IMR-90 (cell line): ENCODE measurements around the gene RUNDC3A. TPM values are rescaled to one million over a fixed set of nuclear protein-coding genes. Genes with fewer than 3 reads are reported as not detected.

Experiments
- ATAC-seq: fragments of 200-7000 bp; cut with Tn5 transposase; 2 replicates; pipeline ENCODE4 v1.9.1; 2020; ENCODE audit warnings: low read depth, mild to moderate bottlenecking, moderate library complexity
- BruUV-seq: library from RNA; stranded (reverse); fragments of 400-500 nt; replicated peaks from 2 replicates; lab custom pipeline; 2021; lab: Mats Ljungman, UMichigan
- CTCF ChIA-PET: fragments of 300-600 bp; formaldehyde crosslinking; extraction: SDS; loops from one replicate; lab custom pipeline; 2021; ENCODE audit warnings: antibody characterized with exemption; lab: Yijun Ruan, JAX
- POLR2A ChIA-PET: fragments of 300-600 bp; sonication (Branson Sonifier 250); formaldehyde crosslinking; loops from one replicate; lab custom pipeline; 2022; ENCODE audit warnings: antibody characterized with exemption; ENCODE audit not compliant: unreplicated experiment; lab: Charles Lee
- DNase-seq: peaks from one replicate; pipeline ENCODE4 v3.0.0; 2013
- H2AFZ ChIP-seq: replicated peaks from 2 replicates; pipeline ENCODE3; 2013; ENCODE audit warnings: low read length, mild to moderate bottlenecking; ENCODE audit not compliant: poor library complexity
- H2AK5ac ChIP-seq: 2 replicates; pipeline ENCODE4 v1.6.1; 2013; ENCODE audit warnings: low read depth, low read length, inconsistent platforms
- H2AK9ac ChIP-seq: replicated peaks from 2 replicates; pipeline ENCODE3; 2013; ENCODE audit warnings: mild to moderate bottlenecking, low read depth, low read length, moderate library complexity; ENCODE audit not compliant: poor library complexity
- H2BK120ac ChIP-seq: 2 replicates; pipeline ENCODE4 v1.6.1; 2013; ENCODE audit warnings: low read depth, low read length, inconsistent platforms
- H2BK15ac ChIP-seq: 3 replicates; pipeline ENCODE4 v1.6.1; 2013; ENCODE audit warnings: low read depth, low read length, inconsistent platforms
- H2BK20ac ChIP-seq: 2 replicates; pipeline ENCODE4 v1.6.1; 2013; ENCODE audit warnings: low read depth, mild to moderate bottlenecking, inconsistent platforms, low read length, moderate library complexity
- H2BK5ac ChIP-seq: 2 replicates; pipeline ENCODE4 v1.6.1; 2013; ENCODE audit warnings: mild to moderate bottlenecking, low read depth, low read length, inconsistent platforms; ENCODE audit not compliant: poor library complexity, severe bottlenecking
- H3K14ac ChIP-seq: replicated peaks from 2 replicates; pipeline ENCODE4 v1.6.1; 2013; ENCODE audit warnings: low read depth, low read length, inconsistent platforms
- H3K18ac ChIP-seq: 2 replicates; pipeline ENCODE4 v1.6.1; 2013; ENCODE audit warnings: low read depth, low read length, control low read depth
- H3K23ac ChIP-seq: 2 replicates; pipeline ENCODE4 v1.6.1; 2013; ENCODE audit warnings: low read depth, low read length, inconsistent platforms
- H3K27ac ChIP-seq: 2 replicates; pipeline ENCODE4 v1.5.1; 2013; ENCODE audit warnings: mild to moderate bottlenecking, control low read depth, low read length; ENCODE audit not compliant: insufficient read depth
- H3K27me3 ChIP-seq: 2 replicates; pipeline ENCODE4 v1.6.1; 2013; ENCODE audit warnings: low read length; ENCODE audit not compliant: control insufficient read depth, insufficient read depth
- H3K36me3 ChIP-seq: 2 replicates; pipeline ENCODE4 v1.6.1; 2013; ENCODE audit warnings: low read length, mixed read lengths; ENCODE audit not compliant: control insufficient read depth, insufficient read depth
- H3K4ac ChIP-seq: 2 replicates; pipeline ENCODE4 v1.6.1; 2013; ENCODE audit warnings: low read depth, low read length, inconsistent platforms
- H3K4me1 ChIP-seq: 2 replicates; pipeline ENCODE4 v1.6.1; 2013; ENCODE audit warnings: low read length, mixed read lengths; ENCODE audit not compliant: control insufficient read depth, insufficient read depth
- H3K4me2 ChIP-seq: 2 replicates; pipeline ENCODE4 v1.6.1; 2013; ENCODE audit warnings: low read depth, mild to moderate bottlenecking, control low read depth, low read length, moderate library complexity
- H3K4me3 ChIP-seq: 2 replicates; pipeline ENCODE4 v1.5.1; 2013; ENCODE audit warnings: low read depth, mild to moderate bottlenecking, control low read depth, low read length, moderate library complexity; ENCODE audit not compliant: insufficient read depth
- H3K56ac ChIP-seq: 2 replicates; pipeline ENCODE4 v1.6.1; 2013; ENCODE audit warnings: low read length, inconsistent platforms; ENCODE audit not compliant: insufficient read depth; ENCODE audit errors: extremely low read depth
- H3K79me1 ChIP-seq, 2 experiments: 2 replicates each; pipeline ENCODE4 v1.6.1; 2013; ENCODE audit warnings: low read length in 2 of 2, inconsistent platforms in 1 of 2, low read depth in 1 of 2
- H3K9ac ChIP-seq: 2 replicates; pipeline ENCODE4 v1.6.1; 2013; ENCODE audit warnings: low read depth, low read length, control low read depth
- H3K9me1 ChIP-seq: 2 replicates; pipeline ENCODE4 v1.6.1; 2013; ENCODE audit warnings: low read length, inconsistent platforms; ENCODE audit not compliant: insufficient read depth
- H3K9me3 ChIP-seq: 2 replicates; pipeline ENCODE4 v1.6.1; 2013; ENCODE audit warnings: low read length; ENCODE audit not compliant: control insufficient read depth, insufficient read depth
- H4K20me1 ChIP-seq: 2 replicates; pipeline ENCODE4 v1.6.1; 2013; ENCODE audit warnings: low read length, inconsistent platforms; ENCODE audit not compliant: insufficient read depth
- H4K5ac ChIP-seq: 2 replicates; pipeline ENCODE4 v1.6.1; 2013; ENCODE audit warnings: mild to moderate bottlenecking, low read depth, low read length, control low read depth
- H4K8ac ChIP-seq, 2 experiments: 2 replicates each; pipeline ENCODE4 v1.6.1; 2013; ENCODE audit warnings: low read depth in 2 of 2, low read length in 2 of 2, control low read depth in 1 of 2, inconsistent platforms in 1 of 2
- H4K91ac ChIP-seq: 2 replicates; pipeline ENCODE4 v1.6.1; 2013; ENCODE audit warnings: low read depth, low read length, inconsistent platforms; ENCODE audit not compliant: insufficient read depth
- CEBPB ChIP-seq: IDR thresholded peaks from 2 replicates; pipeline ENCODE4 v1.6.1; 2012; ENCODE audit warnings: low read depth, low read length, improper control_type of control experiment
- MAZ ChIP-seq: IDR thresholded peaks from 2 replicates; pipeline ENCODE4 v1.6.1; 2012; ENCODE audit warnings: low read depth, mild to moderate bottlenecking, low read length, improper control_type of control experiment, moderate library complexity, borderline replicate concordance
- MXI1 ChIP-seq: IDR thresholded peaks from 2 replicates; pipeline ENCODE4 v1.6.1; 2012; ENCODE audit warnings: low read depth, mild to moderate bottlenecking, low read length, moderate library complexity, borderline replicate concordance
- NFE2L2 ChIP-seq: fragments of 150-350 bp; IDR thresholded peaks from 2 replicates; pipeline ENCODE4 v1.6.1; 2016; ENCODE audit warnings: low read depth, mild to moderate bottlenecking, low read length
- RAD21 ChIP-seq: IDR thresholded peaks from 2 replicates; pipeline ENCODE4 v1.6.1; 2012; ENCODE audit warnings: low read length, improper control_type of control experiment
- RFX5 ChIP-seq: IDR thresholded peaks from 2 replicates; pipeline ENCODE4 v1.8.0; 2012; ENCODE audit warnings: low read depth, mild to moderate bottlenecking, low read length, moderate library complexity
- SMC3 ChIP-seq: fragments of 150-350 bp; IDR thresholded peaks from 2 replicates; pipeline ENCODE4 v1.6.1; 2016; ENCODE audit warnings: low read depth, mild to moderate bottlenecking, antibody characterized with exemption, low read length, moderate library complexity
- WGBS, 2 experiments: methylation state at CpG; one replicate each; pipeline versions ENCODE4 v1.1.5 to v1.1.7; 2013; ENCODE audit warnings: missing lambda C conversion rate in 2 of 2; ENCODE audit not compliant: insufficient read length in 1 of 2; ENCODE audit errors: extremely low coverage in 2 of 2; 5-methylcytosine and 5-hydroxymethylcytosine counted together
- dilution Hi-C: fragments of 300-500 bp; cut with HindIII; formaldehyde crosslinking; loops from one replicate; pipeline ENCODE4 v1.14.3; 2018; ENCODE audit warnings: low sequenced_read_pairs; ENCODE audit not compliant: unreplicated experiment
- in situ Hi-C: fragments of 300-500 bp; cut with MboI; formaldehyde crosslinking; loops from 3 replicates; pipeline ENCODE4 v1.14.3; 2019; ENCODE audit warnings: low sequenced_read_pairs, inconsistent platforms, mixed read lengths
- intact Hi-C: fragments of 100-400 bp; cut with micrococcal nuclease; formaldehyde crosslinking; loops from 2 replicates; pipeline ENCODE4 v1.10.0; 2022
- polyA plus RNA-seq, 3 experiments: library from polyadenylated mRNA; depleted of rRNA; stranded (reverse); fragments of >200 nt; gene quantifications; 2 replicates each; pipeline ENCODE4 v1.2.3, GENCODE V29; 2012; ENCODE audit warnings: low replicate concordance in 1 of 3
- total RNA-seq: library from RNA; depleted of rRNA; stranded (reverse); fragments of >200 nt; gene quantifications from 2 replicates; pipeline ENCODE4 v1.2.3, GENCODE V29; 2012

The RUNDC3A gene
- total and polyA plus RNA-seq, 2 of the 4 experiments (the other 2 are of a cell fraction) = under 0.01 to 0.34 TPM

- no peak for TF ChIP-seq CEBPB
These were observed 39.5 kb upstream of the RUNDC3A start (continued) for GRCh38 chr17:44268709-44269534.

DNA sequence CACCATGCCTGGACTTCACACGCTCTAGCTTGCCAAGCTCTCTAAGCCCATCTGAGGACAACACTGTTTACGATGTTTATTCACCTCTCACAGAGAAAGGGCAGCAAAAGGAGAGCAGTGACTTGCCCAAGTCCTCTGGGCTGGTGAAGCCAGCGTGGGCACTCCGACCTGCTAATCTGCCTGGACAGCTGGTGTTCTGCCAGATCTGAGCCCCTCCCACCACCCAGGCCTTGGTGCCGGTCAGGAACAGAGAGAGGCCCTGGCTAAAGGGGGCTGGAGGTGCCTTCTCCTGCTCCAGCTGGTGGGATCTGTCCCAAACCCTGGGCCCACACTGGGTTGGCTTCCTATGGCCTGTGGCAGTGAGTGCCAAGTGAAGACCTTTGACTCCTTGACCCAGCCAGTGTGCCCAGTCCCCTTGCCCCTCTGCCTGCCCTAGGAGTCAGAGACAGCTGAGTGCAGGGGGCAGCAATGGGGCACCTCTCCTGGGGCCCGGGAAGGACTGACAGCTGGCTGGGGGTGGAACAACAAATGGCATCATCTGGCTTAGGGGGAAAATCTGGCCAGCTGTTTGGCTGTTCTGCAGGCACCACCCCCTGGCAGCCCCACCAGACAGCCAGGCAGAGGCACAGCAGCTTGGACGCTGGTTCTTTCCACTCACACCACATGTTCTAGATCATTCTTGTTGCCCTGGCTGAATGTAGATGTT, 38.7 kb upstream of the RUNDC3A start:
- Histone ChIP-seq H3K36me3 (no peaks in the 10 kb centered on the region), H2AK9ac (no peak overlapping the region), H3K9ac (no peak overlapping the region), H2AFZ (no peak overlapping the region), H4K20me1 (no peaks in the 10 kb centered on the region), H4K8ac (no peak overlapping the region), H2BK120ac (no peak overlapping the region), H2AK5ac (no peak overlapping the region), H3K4ac (no peak overlapping the region), H3K4me1 (no peaks in the 10 kb centered on the region), H3K18ac (no peak overlapping the region), H3K27me3 (peaks cover 46% of the 10 kb centered on the region), H3K23ac (no peak overlapping the region), H4K91ac (no peak overlapping the region), H3K79me1 (no peaks in the 10 kb centered on the region), H3K4me3 (no peak overlapping the region), H2BK15ac (no peak overlapping the region), H3K9me3 (no peaks in the 10 kb centered on the region), H3K4me2 (no peak overlapping the region), H3K9me1 (no peaks in the 10 kb centered on the region), H3K56ac (no peak overlapping the region), H2BK20ac (no peak overlapping the region), H3K27ac (no peak overlapping the region), H2BK5ac (no peak overlapping the region), H4K5ac (no peak overlapping the region), H3K14ac (no peak overlapping the region)
- in situ Hi-C loops (no loop called here), intact Hi-C loops (no loop called here), dilution Hi-C loops (no loop called here)
- ATAC-seq (no peak), DNase-seq (no peak)
- no TSS peak for BruUV-seq
- TF ChIP-seq RAD21 = no peak
- TF ChIP-seq MAZ = no peak
- no peak for TF ChIP-seq RFX5
- TF ChIP-seq SMC3 = no peak
- TF ChIP-seq MXI1 = no peak
- no peak for TF ChIP-seq NFE2L2
- WGBS, 2 experiments = 35% methylated on average over 4 of the region's 7 CpGs; no CpG with 5 or more reads in 1 of the 2 experiments
- ChIA-PET POLR2A (no interaction called here), CTCF (no interaction called here)
